Hepatocyte (in vitro differentiated cells): ENCODE measurements around the gene TMEM121.

ENCODE experiments used
- EZH2 ChIP-seq: fragments of 200-600 bp; sonication (generic); IDR thresholded peaks from 2 replicates; pipeline ENCODE4 v1.6.1; 2016; ENCODE audit warnings: antibody characterized with exemption, mild to moderate bottlenecking, borderline replicate concordance
- TF ChIP-seq, protein P1 (sequence below): fragments of 200-600 bp; sonication (generic); IDR thresholded peaks from 2 replicates; pipeline ENCODE4 v1.5.1; 2016; ENCODE audit warnings: antibody characterized with exemption, mild to moderate bottlenecking; ENCODE audit not compliant: poor library complexity

DNA sequence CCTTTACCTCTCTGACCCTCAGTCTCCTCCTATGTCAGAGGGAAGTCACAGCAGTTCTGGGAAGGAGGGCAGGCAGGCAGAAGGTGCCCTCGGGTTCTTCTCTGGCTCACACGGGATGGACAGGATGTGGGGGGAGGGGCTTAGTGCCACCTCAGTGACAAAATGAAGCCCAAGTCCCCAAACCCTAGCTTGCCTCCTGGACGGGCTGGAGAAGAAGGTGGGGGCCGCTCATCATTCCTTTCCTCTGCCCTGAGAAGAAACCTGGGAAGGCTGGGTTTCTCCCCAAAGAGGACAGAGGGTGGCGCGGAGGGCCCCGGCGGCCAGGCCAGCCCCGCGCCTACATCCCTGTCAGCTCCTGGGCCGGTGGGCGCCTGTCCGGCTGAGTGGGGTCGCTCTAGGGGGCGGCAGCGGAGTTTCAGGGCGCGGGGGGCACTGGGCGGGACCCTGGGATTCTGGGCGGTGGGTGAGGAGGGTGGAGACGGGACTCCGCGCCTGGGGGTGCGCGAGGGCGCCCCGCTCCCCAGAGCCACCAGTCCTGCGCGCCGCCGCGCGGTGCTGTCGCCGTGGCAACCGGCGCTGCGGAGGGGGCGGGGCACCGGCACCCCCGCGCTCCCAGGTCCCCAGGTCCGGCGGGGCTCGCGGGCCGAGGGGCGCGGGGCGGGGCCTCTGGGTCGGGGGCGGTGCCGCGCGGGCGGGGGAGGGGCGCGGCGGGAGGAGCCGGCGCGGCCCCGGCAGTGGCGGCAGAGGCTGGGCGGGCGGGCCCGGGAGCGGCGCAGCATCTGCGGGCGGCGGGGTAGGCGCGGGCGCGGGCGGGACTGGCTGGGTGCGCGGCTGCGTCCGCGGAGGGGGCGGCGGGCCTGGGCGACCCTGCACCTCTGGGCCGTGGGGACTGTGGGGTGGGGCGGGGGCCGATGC lies at the start of gene TMEM121:
- TF ChIP-seq, protein P1, sequence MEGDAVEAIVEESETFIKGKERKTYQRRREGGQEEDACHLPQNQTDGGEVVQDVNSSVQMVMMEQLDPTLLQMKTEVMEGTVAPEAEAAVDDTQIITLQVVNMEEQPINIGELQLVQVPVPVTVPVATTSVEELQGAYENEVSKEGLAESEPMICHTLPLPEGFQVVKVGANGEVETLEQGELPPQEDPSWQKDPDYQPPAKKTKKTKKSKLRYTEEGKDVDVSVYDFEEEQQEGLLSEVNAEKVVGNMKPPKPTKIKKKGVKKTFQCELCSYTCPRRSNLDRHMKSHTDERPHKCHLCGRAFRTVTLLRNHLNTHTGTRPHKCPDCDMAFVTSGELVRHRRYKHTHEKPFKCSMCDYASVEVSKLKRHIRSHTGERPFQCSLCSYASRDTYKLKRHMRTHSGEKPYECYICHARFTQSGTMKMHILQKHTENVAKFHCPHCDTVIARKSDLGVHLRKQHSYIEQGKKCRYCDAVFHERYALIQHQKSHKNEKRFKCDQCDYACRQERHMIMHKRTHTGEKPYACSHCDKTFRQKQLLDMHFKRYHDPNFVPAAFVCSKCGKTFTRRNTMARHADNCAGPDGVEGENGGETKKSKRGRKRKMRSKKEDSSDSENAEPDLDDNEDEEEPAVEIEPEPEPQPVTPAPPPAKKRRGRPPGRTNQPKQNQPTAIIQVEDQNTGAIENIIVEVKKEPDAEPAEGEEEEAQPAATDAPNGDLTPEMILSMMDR, result no peak
- TF ChIP-seq EZH2, result no peak
